Upper lobe of right lung (tissue), 1 donor: Measurements from ENCODE around the gene TM9SF3. TPM values are rescaled to one million over a fixed set of nuclear protein-coding genes. Genes with fewer than 3 reads are reported as not detected.

Experiments used
- ATAC-seq: fragments of 200-7000 bp; cut with Tn5 transposase; one replicate; pipeline ENCODE4 v1.9.1; 2020; ENCODE audit warnings: mild to moderate bottlenecking, moderate library complexity
- DNase-seq: peaks from one replicate; pipeline ENCODE4 v3.0.0-alpha.2; 2020
- H3K27ac ChIP-seq: fragments of 200-600 bp; one replicate; pipeline ENCODE4 v1.8.0; 2022
- H3K27me3 ChIP-seq: fragments of 200-600 bp; one replicate; pipeline ENCODE4 v1.8.0; 2022; ENCODE audit warnings: mild to moderate bottlenecking
- H3K36me3 ChIP-seq: fragments of 200-600 bp; one replicate; pipeline ENCODE4 v1.8.0; 2022
- H3K4me1 ChIP-seq: fragments of 200-600 bp; one replicate; pipeline ENCODE4 v1.8.0; 2022
- H3K4me3 ChIP-seq: fragments of 200-600 bp; one replicate; pipeline ENCODE4 v1.8.0; 2022; ENCODE audit warnings: mild to moderate bottlenecking
- H3K9me3 ChIP-seq: fragments of 200-600 bp; one replicate; pipeline ENCODE4 v1.8.0; 2022
- CTCF ChIP-seq: fragments of 200-600 bp; IDR thresholded peaks from one replicate; pipeline ENCODE4 v1.8.0; 2022; ENCODE audit warnings: antibody characterized with exemption
- intact Hi-C: fragments of 100-400 bp; cut with DNase I; formaldehyde crosslinking; loops from one replicate; pipeline ENCODE4 v1.11.0; 2022
- total RNA-seq: library from RNA; stranded (reverse); fragmentation: NEBNext Ultra II Directional; extraction: Animal tissue kit (Norgen Biotek cat#: 25700); gene quantifications from one replicate; pipeline ENCODE4 v1.2.1, GENCODE V29; 2021
- donor health status: DM: no; HTN: yes; CAD: no; lungs with severe emphysema.

TM9SF3 gene
- total RNA-seq, 1 donor from 2014 or later: 123 TPM

- Histone ChIP-seq H3K4me1 (peaks cover 35% of the 10 kb centered on the region), H3K4me3 (peak overlapping the region; percentile 92), H3K27ac (peak overlapping the region; percentile 97), H3K36me3 (no peaks in the 10 kb centered on the region), H3K27me3 (no peaks in the 10 kb centered on the region), H3K9me3 (no peaks in the 10 kb centered on the region)
- TF ChIP-seq CTCF: no peak
- intact Hi-C loops: no loop called here
- DNase-seq (no peak), ATAC-seq (peak; percentile 10)
These were observed 1.3 kb upstream of the TM9SF3 start for GRCh38 chr10:96588060-96588554.

GRCh38 chr10:96587264-96588059, 650 bp upstream of the TM9SF3 start:
- DNase-seq (no peak), ATAC-seq (no peak)
- Histone ChIP-seq H3K9me3 (no peaks in the 10 kb centered on the region), H3K27ac (peak overlapping the region; percentile 97), H3K36me3 (no peaks in the 10 kb centered on the region), H3K4me3 (peak overlapping the region; percentile 92), H3K27me3 (no peaks in the 10 kb centered on the region), H3K4me1 (peaks cover 41% of the 10 kb centered on the region)
- intact Hi-C loops: no loop called here
- TF ChIP-seq CTCF: no peak

GRCh38 chr10:96585736-96586418, 935 bp downstream of the TM9SF3 start:
- Histone ChIP-seq H3K27ac (peak overlapping the region; percentile 97), H3K27me3 (no peaks in the 10 kb centered on the region), H3K4me1 (peaks cover 52% of the 10 kb centered on the region), H3K4me3 (peak overlapping the region; percentile 92), H3K9me3 (no peaks in the 10 kb centered on the region), H3K36me3 (no peaks in the 10 kb centered on the region)
- no peak for TF ChIP-seq CTCF
- DNase-seq: no peak
- intact Hi-C loops: no loop called here
- ATAC-seq: peak; percentile 25

- Histone ChIP-seq H3K4me3 (no peak overlapping the region), H3K27me3 (no peaks in the 10 kb centered on the region), H3K9me3 (no peaks in the 10 kb centered on the region), H3K27ac (no peak overlapping the region), H3K4me1 (peaks cover 56% of the 10 kb centered on the region), H3K36me3 (no peaks in the 10 kb centered on the region)
- no peak for TF ChIP-seq CTCF
- DNase-seq (no peak), ATAC-seq (no peak)
- intact Hi-C loops: no loop called here
These were observed 2.3 kb downstream of the TM9SF3 start for GRCh38 chr10:96584474-96584873.

GRCh38 chr10:96584035-96584434, 2.8 kb downstream of the TM9SF3 start:
- no peak for DNase-seq
- H3K4me1 ChIP-seq: peaks cover 61% of the 10 kb centered on the region
- no peak for ATAC-seq
- no peak overlapping the region for H3K27ac ChIP-seq
- no peaks in the 10 kb centered on the region for H3K36me3 ChIP-seq
- no peak for TF ChIP-seq CTCF
- intact Hi-C loops: no loop called here
- H3K9me3 ChIP-seq: no peaks in the 10 kb centered on the region
- H3K27me3 ChIP-seq: no peaks in the 10 kb centered on the region
- no peak overlapping the region for H3K4me3 ChIP-seq
